Brain microvascular endothelial cell (primary cell): ENCODE results near the gene EIF1B.
"Not testable (repeated sequence)": the region's sequence is repeated elsewhere in the genome, so short reads cannot be mapped to it uniquely, and the experiment has no call there.

ENCODE experiments used
- DNase-seq: peaks from one replicate; pipeline ENCODE4 v3.0.0-alpha.2; 2020
- H3K27ac ChIP-seq: fragments of 250-450 bp; sonication (Bioruptor Pico); 2 replicates; pipeline ENCODE4 v1.5.1; 2020; ENCODE audit warnings: mild to moderate bottlenecking, moderate library complexity
- H3K27me3 ChIP-seq: fragments of 250-450 bp; sonication (Bioruptor Pico); replicated peaks from 2 replicates; pipeline ENCODE4 v1.5.1; 2020; ENCODE audit warnings: mild to moderate bottlenecking
- H3K36me3 ChIP-seq: fragments of 250-450 bp; sonication (Bioruptor Pico); replicated peaks from 2 replicates; pipeline ENCODE4 v1.5.1; 2020; ENCODE audit warnings: mild to moderate bottlenecking
- H3K4me3 ChIP-seq: 2 replicates; pipeline ENCODE4 v1.5.1; 2011; ENCODE audit warnings: low read depth, mild to moderate bottlenecking, control low read depth, low read length, moderate library complexity
- in situ Hi-C: cut with HindIII; loops from 2 replicates; pipeline ENCODE4 v1.10.0; 2017; ENCODE audit warnings: low sequenced_read_pairs, low pct_ligation_motif_present
- TF ChIP-seq, protein P1 (sequence below): IDR thresholded peaks from 2 replicates; pipeline ENCODE4 v1.5.1; 2011; ENCODE audit warnings: low read depth, mild to moderate bottlenecking, moderate library complexity, low read length, control low read depth, inconsistent platforms; ENCODE audit errors: missing control alignments

The EIF1B gene

DNA sequence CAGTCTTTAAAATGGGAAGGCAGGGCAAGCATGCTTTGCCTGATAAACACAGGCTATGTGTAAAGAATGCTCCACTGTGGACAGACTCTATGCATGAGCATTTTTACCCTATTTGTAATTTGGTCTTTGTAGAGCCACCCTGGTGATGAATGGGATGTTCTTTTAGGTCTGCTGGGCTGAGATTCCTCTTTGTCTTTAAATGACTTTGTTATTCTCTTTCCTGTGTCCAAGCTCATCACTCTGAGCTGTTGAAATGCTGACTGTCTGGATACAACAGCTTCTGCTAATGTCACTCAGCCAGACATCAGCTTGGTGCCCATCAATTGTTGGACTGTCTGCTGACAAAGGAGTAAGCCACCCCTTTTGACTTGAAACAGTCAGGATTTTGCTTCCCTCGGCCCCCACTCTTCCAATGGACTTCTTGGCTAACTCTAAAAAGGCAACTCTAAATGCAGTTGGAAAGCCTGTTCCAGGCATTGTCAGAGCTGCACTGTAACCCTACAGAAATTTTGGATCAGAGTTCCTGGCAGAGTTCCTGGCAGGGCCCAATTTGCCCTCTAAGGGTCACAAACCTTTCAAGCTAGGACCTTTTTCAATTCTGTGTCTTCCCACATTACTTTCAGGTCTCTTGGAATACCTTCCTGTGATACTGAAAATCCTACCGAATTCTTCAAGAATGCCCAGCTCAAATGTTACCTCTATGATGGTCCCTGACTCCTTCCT, 40.5 kb upstream of the EIF1B start:
- Histone ChIP-seq H3K27ac (no peak overlapping the region), H3K36me3 (no peaks in the 10 kb centered on the region), H3K27me3 (no peaks in the 10 kb centered on the region), H3K4me3 (no peak overlapping the region)
- DNase-seq = no peak
- in situ Hi-C loops = no loop called here
- TF ChIP-seq, protein P1, sequence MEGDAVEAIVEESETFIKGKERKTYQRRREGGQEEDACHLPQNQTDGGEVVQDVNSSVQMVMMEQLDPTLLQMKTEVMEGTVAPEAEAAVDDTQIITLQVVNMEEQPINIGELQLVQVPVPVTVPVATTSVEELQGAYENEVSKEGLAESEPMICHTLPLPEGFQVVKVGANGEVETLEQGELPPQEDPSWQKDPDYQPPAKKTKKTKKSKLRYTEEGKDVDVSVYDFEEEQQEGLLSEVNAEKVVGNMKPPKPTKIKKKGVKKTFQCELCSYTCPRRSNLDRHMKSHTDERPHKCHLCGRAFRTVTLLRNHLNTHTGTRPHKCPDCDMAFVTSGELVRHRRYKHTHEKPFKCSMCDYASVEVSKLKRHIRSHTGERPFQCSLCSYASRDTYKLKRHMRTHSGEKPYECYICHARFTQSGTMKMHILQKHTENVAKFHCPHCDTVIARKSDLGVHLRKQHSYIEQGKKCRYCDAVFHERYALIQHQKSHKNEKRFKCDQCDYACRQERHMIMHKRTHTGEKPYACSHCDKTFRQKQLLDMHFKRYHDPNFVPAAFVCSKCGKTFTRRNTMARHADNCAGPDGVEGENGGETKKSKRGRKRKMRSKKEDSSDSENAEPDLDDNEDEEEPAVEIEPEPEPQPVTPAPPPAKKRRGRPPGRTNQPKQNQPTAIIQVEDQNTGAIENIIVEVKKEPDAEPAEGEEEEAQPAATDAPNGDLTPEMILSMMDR = no peak

DNA sequence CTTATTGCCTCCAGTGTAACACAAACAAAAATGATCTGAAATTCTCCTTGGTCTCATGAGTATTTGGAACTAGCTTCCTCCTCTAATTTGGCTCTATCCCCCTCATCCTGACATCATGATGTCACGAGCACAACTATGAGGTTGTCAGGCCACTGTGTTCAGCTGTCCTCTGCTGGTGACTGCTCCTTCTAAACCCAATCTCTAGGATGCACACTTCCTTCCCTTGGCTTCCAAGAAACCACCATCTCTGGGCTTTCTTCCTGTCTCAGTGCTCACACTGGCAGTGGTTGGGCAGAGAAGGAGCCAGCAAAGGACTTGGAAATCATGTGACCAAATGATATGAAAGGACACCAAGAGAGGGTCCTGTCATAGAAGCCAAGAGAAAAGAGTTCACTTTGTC, 30.7 kb upstream of the EIF1B start:
- no peak overlapping the region for H3K4me3 ChIP-seq
- in situ Hi-C loops = no loop called here
- no peak overlapping the region for H3K27ac ChIP-seq
- no peaks in the 10 kb centered on the region for H3K27me3 ChIP-seq
- no peaks in the 10 kb centered on the region for H3K36me3 ChIP-seq
- TF ChIP-seq, protein P1 = no peak
- DNase-seq = no peak

DNA sequence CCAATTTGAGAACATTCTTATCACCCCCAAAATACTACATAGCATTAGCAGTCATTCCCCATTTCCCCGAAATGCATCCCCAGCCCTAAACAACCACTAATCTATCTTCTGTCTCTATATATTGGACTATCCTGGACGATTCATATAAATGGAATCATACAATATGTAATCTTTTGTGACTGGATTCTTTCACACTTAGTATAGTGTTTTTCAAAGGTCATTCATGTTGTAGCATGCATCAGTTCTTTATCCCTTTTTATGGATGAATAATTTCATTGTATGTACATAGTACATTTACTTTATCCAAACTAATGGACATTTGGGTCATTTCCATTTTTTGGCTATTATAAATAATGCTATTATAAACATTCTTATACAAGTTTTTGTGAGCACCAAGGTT, 27.5 kb upstream of the EIF1B start:
- in situ Hi-C loops = no loop called here
- Histone ChIP-seq H3K4me3 (no peak overlapping the region), H3K27me3 (no peaks in the 10 kb centered on the region), H3K36me3 (no peaks in the 10 kb centered on the region), H3K27ac (no peak overlapping the region)
- TF ChIP-seq, protein P1 = no peak
- DNase-seq = no peak

DNA sequence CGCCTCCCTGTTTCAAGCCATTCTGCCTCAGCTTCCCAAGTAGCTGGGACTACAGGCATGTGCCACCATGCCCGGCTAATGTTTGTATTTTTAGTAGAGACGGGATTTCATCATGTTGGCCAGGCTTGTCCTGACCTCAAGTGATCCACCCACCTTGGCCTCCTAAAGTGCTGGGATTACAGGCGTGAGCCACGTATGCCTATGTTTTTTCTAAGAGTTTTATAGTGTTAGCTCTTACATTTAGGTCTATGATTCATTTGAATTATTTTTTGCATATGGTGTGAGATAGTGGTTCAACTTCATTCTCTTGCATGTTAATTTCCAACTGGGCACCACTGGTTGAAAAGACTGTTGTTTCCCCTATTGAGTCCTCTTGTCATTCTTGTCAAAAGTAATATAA, 26.4 kb upstream of the EIF1B start:
- H3K27me3 ChIP-seq, in situ Hi-C loops, H3K36me3 ChIP-seq, DNase-seq, H3K4me3 ChIP-seq, H3K27ac ChIP-seq: not testable (repeated sequence)

DNA sequence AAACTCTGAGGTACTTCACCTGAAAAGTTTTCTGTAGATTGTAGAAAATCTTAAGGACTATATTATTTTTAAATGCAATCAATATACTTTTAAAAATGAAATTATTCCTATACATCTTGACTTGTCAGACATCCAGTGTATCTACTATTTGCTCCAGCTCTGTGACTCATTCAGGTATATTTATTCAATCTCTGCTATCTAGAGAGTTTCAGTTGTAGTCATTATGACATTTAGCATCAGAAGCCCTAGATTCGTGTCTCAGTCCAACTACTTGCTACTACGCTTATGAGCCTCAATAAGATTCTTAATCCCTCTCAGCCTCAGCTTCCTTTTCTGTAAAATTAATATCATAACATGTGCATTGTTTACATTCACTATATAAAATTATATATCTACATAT, 22.3 kb upstream of the EIF1B start:
- TF ChIP-seq, protein P1 = no peak
- no peak overlapping the region for H3K27ac ChIP-seq

DNA sequence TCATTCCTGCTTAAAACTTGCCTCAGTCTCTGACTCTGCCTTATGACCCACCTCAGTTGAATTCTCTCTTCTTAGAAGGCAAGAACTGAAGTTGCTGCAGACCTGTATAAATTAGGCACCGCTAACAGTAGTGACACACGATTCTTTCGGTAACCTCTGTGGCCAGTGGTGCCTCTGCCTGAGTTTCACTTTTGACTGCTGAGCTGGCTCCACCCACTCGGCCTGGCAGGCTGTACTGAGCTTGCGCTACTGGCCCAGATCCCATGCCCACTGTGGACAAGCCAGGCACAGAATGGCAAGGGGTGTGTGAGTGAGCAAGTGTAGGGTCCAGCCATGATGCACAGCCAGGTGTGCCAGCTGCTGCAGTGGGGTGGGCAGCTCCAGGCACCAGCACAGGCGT, 19.1 kb upstream of the EIF1B start:
- TF ChIP-seq, protein P1 = no peak
- no peak for DNase-seq
- Histone ChIP-seq H3K27me3 (no peaks in the 10 kb centered on the region), H3K4me3 (no peak overlapping the region), H3K27ac (no peak overlapping the region), H3K36me3 (no peaks in the 10 kb centered on the region)
- in situ Hi-C loops = no loop called here

More for the DNA sequence above, 22.3 kb upstream of the EIF1B start:
- no peaks in the 10 kb centered on the region for H3K27me3 ChIP-seq
- in situ Hi-C loops = no loop called here
- no peaks in the 10 kb centered on the region for H3K36me3 ChIP-seq
- H3K4me3 ChIP-seq = no peak overlapping the region
- DNase-seq = no peak
